SU-DHL-6 (cell line): ENCODE measurements around the gene COL4A1.

ENCODE experiments used
- H2AFZ ChIP-seq: fragments of 200-600 bp; sonication (generic); 2 replicates; pipeline ENCODE4 v1.6.1; 2014; ENCODE audit warnings: low read depth, mild to moderate bottlenecking, moderate library complexity, mixed read lengths, antibody characterized with exemption, low read length; ENCODE audit not compliant: severe bottlenecking
- H3F3A ChIP-seq: fragments of 200-600 bp; shearing (Covaris generic); 2 replicates; pipeline ENCODE4 v1.6.0; 2016; ENCODE audit warnings: antibody characterized with exemption, mild to moderate bottlenecking; ENCODE audit not compliant: insufficient read depth
- H3K27ac ChIP-seq: fragments of 200-600 bp; sonication (generic); 2 replicates; pipeline ENCODE4 v1.5.1; 2016; ENCODE audit warnings: low read depth, mild to moderate bottlenecking, low read length, moderate library complexity, mixed read lengths
- H3K27me3 ChIP-seq: fragments of 200-600 bp; sonication (generic), shearing (Covaris generic); 2 replicates; pipeline ENCODE4 v1.6.0; 2014; ENCODE audit warnings: mild to moderate bottlenecking, low read length
- H3K36me3 ChIP-seq: fragments of 200-600 bp; sonication (generic); 2 replicates; pipeline ENCODE4 v1.6.1; 2014; ENCODE audit warnings: mild to moderate bottlenecking, low read length, mixed read lengths
- H3K4me2 ChIP-seq: fragments of 300-600, 200-600 bp; shearing (Covaris generic), sonication (generic); 2 replicates; pipeline ENCODE4 v1.6.0; 2014; ENCODE audit warnings: low read length, low read depth, mild to moderate bottlenecking; ENCODE audit not compliant: poor library complexity, severe bottlenecking
- H3K4me3 ChIP-seq: fragments of 200-600 bp; sonication (generic); 2 replicates; pipeline ENCODE4 v1.5.1; 2014; ENCODE audit warnings: antibody characterized with exemption, low read length, mild to moderate bottlenecking, mixed read lengths; ENCODE audit not compliant: insufficient read depth, poor library complexity, severe bottlenecking
- H3K79me2 ChIP-seq: fragments of 200-600 bp; sonication (generic); 2 replicates; pipeline ENCODE4 v1.6.1; 2014; ENCODE audit warnings: mild to moderate bottlenecking, low read length, moderate library complexity; ENCODE audit not compliant: insufficient read depth
- H3K9ac ChIP-seq: fragments of 200-600 bp; sonication (generic); 2 replicates; pipeline ENCODE4 v1.7.0; 2014; ENCODE audit warnings: mild to moderate bottlenecking, low read length
- H3K9me2 ChIP-seq: fragments of 200-600 bp; sonication (generic); replicated peaks from 2 replicates; pipeline ENCODE4 v1.6.1; 2014; ENCODE audit warnings: low read length; ENCODE audit not compliant: insufficient read depth
- H3K9me3 ChIP-seq: fragments of 200-600 bp; sonication (generic); 2 replicates; pipeline ENCODE4 v1.6.1; 2014; ENCODE audit warnings: low read length, mixed read lengths; ENCODE audit not compliant: insufficient read depth
- H4K20me1 ChIP-seq: fragments of 200-600 bp; sonication (generic); 2 replicates; pipeline ENCODE4 v1.6.1; 2014; ENCODE audit warnings: low read depth, mild to moderate bottlenecking, antibody characterized with exemption, low read length, moderate library complexity, mixed read lengths
- CTCF ChIP-seq: fragments of 200-600 bp; sonication (generic); IDR thresholded peaks from one replicate; pipeline ENCODE4 v1.5.1; 2017; ENCODE audit warnings: antibody characterized with exemption, mild to moderate bottlenecking, low read length, moderate library complexity; ENCODE audit not compliant: insufficient read depth, poor library complexity, severe bottlenecking
- EZH2phosphoT487 ChIP-seq: fragments of 200-600 bp; sonication (generic), shearing (Covaris generic); conservative IDR thresholded peaks from 2 replicates; pipeline ENCODE4 v1.6.1; 2018; ENCODE audit warnings: mild to moderate bottlenecking, antibody characterized with exemption, low read length, moderate library complexity, mixed read lengths

Gene COL4A1

GRCh38 chr13:110209950-110210603, 96.9 kb downstream of the COL4A1 start:
- H4K20me1 ChIP-seq: no peaks in the 10 kb centered on the region
- H3K79me2 ChIP-seq: no peaks in the 10 kb centered on the region
- no peaks in the 10 kb centered on the region for H3K27me3 ChIP-seq
- no peak overlapping the region for H3K4me2 ChIP-seq
- no peaks in the 10 kb centered on the region for H3K36me3 ChIP-seq
- TF ChIP-seq CTCF (no peak), EZH2phosphoT487 (no peak)
- no peaks in the 10 kb centered on the region for H3K9me3 ChIP-seq
- no peak overlapping the region for H2AFZ ChIP-seq
- no peak overlapping the region for H3K27ac ChIP-seq
- H3F3A ChIP-seq: no peaks in the 10 kb centered on the region
- H3K4me3 ChIP-seq: no peak overlapping the region
- H3K9ac ChIP-seq: no peak overlapping the region
- H3K9me2 ChIP-seq: no peaks in the 10 kb centered on the region

GRCh38 chr13:110208116-110208515, 98.8 kb downstream of the COL4A1 start:
- Histone ChIP-seq H3K79me2 (no peaks in the 10 kb centered on the region), H4K20me1 (no peaks in the 10 kb centered on the region), H3K27ac (no peak overlapping the region), H3K9me3 (no peaks in the 10 kb centered on the region), H3K9ac (no peak overlapping the region), H2AFZ (no peak overlapping the region), H3K9me2 (no peaks in the 10 kb centered on the region), H3K4me2 (no peak overlapping the region), H3K27me3 (no peaks in the 10 kb centered on the region), H3K4me3 (no peak overlapping the region), H3K36me3 (no peaks in the 10 kb centered on the region), H3F3A (no peaks in the 10 kb centered on the region)
- TF ChIP-seq EZH2phosphoT487 (no peak), CTCF (no peak)

GRCh38 chr13:110206996-110207395, 100.0 kb downstream of the COL4A1 start:
- no peaks in the 10 kb centered on the region for H3K79me2 ChIP-seq
- no peaks in the 10 kb centered on the region for H4K20me1 ChIP-seq
- no peaks in the 10 kb centered on the region for H3K27me3 ChIP-seq
- H3K9me2 ChIP-seq: no peaks in the 10 kb centered on the region
- no peak overlapping the region for H3K9ac ChIP-seq
- no peak overlapping the region for H3K27ac ChIP-seq
- no peak overlapping the region for H3K4me3 ChIP-seq
- no peak for TF ChIP-seq EZH2phosphoT487
- no peak for TF ChIP-seq CTCF
- no peaks in the 10 kb centered on the region for H3F3A ChIP-seq
- no peaks in the 10 kb centered on the region for H3K9me3 ChIP-seq
- no peaks in the 10 kb centered on the region for H3K36me3 ChIP-seq
- H3K4me2 ChIP-seq: no peak overlapping the region
- no peak overlapping the region for H2AFZ ChIP-seq
